ENCODE data around the gene ENHO. TPM values are rescaled to one million over a fixed set of nuclear protein-coding genes. Genes with fewer than 3 reads are reported as not detected.

The ENHO gene
- total RNA-seq, 1 donor, result not detected

DNA sequence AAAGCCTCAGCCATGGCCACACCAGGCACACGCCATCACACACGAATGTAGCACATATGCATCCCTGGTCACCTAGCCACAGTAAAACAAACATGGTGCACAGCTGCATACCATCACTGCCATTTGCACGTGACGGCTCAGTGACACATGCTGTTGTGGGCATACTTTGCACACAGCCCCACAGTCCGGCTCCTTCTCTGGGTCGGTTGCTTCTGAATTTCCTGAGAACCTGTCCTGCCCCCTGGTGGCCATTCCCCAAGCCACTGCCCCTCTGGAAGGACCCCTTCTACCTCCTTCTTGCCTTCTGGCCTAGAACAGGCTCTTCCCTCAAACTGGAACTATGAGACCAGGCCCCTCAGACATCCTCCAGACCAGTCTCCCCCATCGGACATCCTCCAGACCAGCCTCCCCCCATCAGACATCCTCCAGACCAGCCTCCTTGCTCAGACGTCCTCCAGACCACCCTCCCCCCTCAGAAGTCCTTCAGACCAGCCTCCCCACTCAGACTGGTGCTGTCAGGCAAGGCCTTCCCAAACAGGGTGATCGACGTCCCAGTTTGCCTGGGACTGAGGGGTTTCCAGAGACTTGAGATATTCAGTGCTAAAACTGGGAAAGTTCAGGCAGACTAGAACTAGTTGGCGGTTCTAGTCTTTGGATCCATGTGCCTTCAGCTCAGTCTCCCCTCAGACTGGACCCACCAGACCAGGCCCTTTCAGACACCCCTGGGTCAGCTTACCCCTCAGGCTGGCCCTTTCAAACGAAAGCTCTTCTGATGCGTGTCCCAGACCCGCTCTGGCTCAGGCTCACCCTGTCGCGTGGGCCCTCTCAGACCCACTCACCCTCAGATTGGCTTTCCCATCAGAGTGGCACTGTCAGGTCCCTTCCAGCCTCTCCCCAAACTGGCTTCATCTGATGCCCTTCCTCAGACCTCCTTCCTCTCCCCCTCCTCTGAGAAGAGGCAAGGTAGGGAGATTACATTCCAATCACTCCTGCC is 24.3 kb upstream of the ENHO start:
- no peak overlapping the region for H3K4me3 ChIP-seq (ENCODE audit: low read depth, low read length)
- peak; percentile 74 for DNase-seq (ENCODE audit: low read depth)
- TF ChIP-seq, protein P1, sequence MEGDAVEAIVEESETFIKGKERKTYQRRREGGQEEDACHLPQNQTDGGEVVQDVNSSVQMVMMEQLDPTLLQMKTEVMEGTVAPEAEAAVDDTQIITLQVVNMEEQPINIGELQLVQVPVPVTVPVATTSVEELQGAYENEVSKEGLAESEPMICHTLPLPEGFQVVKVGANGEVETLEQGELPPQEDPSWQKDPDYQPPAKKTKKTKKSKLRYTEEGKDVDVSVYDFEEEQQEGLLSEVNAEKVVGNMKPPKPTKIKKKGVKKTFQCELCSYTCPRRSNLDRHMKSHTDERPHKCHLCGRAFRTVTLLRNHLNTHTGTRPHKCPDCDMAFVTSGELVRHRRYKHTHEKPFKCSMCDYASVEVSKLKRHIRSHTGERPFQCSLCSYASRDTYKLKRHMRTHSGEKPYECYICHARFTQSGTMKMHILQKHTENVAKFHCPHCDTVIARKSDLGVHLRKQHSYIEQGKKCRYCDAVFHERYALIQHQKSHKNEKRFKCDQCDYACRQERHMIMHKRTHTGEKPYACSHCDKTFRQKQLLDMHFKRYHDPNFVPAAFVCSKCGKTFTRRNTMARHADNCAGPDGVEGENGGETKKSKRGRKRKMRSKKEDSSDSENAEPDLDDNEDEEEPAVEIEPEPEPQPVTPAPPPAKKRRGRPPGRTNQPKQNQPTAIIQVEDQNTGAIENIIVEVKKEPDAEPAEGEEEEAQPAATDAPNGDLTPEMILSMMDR (IDR thresholded peaks at IDR 0.05; ENCODE audit: insufficient read depth, low read length), result peak; percentile 76

- DNase-seq (ENCODE audit: low read depth), result no peak
- no peak overlapping the region for H3K4me3 ChIP-seq (ENCODE audit: low read depth, low read length)
- TF ChIP-seq, protein P1 (IDR thresholded peaks at IDR 0.05; ENCODE audit: insufficient read depth, low read length), result no peak
Measured at GRCh38 chr9:34546102-34546833, 23.5 kb upstream of the ENHO start.

DNA sequence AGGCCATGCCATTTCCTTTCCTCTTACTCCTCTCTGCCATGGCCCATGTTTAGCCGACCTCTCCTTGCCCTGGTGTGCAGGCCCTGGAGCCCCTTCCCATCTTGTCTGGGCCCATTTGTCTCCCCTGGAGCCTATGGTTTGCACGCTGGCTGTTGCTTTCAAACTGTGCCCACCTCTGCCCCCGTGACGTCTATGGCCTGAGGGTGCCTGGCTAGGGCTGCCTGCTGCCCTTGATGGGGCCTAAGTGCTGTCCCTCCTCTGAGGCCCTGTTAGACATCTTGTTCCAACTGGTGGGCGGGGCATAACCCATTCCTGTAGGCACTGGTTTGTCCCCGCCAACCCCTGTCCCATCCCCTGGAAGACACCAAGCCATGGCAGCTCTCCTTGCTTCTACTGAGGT is 22.7 kb upstream of the ENHO start:
- TF ChIP-seq, protein P1 (IDR thresholded peaks at IDR 0.05; ENCODE audit: insufficient read depth, low read length), result no peak
- DNase-seq (ENCODE audit: low read depth), result no peak

DNA sequence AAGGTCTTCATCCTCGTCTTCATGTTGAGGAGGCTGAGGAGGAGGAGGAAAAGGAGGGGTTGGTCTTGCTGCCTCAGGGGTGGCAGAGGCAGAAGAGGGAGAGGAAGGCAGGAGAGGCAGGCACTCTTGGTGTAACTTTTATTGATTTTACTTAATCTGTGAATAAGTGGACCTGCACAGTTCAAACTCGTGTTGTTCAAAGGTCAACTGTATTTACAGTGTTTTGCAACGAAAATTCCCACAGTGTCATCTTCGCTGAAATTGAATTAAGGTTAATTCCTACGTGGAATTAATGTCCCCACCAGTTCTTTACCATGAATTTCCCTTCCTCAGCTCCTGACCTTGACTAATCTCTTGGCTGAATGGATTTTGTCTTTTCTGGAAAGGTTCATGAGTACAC is 21.2 kb upstream of the ENHO start:
- TF ChIP-seq, protein P1 (IDR thresholded peaks at IDR 0.05; ENCODE audit: insufficient read depth, low read length), result no peak
- DNase-seq (ENCODE audit: low read depth), result no peak

More for the DNA sequence above, 22.7 kb upstream of the ENHO start:
- H3K4me3 ChIP-seq (ENCODE audit: low read depth, low read length), result no peak overlapping the region

GRCh38 chr9:34541540-34541939 is 18.8 kb upstream of the ENHO start:
- TF ChIP-seq, protein P1 (IDR thresholded peaks at IDR 0.05; ENCODE audit: insufficient read depth, low read length), result no peak
- H3K4me3 ChIP-seq (ENCODE audit: low read depth, low read length), result no peak overlapping the region
- no peak for DNase-seq (ENCODE audit: low read depth)

More for the DNA sequence above, 21.2 kb upstream of the ENHO start:
- H3K4me3 ChIP-seq (ENCODE audit: low read depth, low read length), result no peak overlapping the region

GRCh38 chr9:34540827-34541226 is 18.0 kb upstream of the ENHO start:
- DNase-seq (ENCODE audit: low read depth), result peak; percentile 51

More at GRCh38 chr9:34540827-34541226, 18.0 kb upstream of the ENHO start:
- H3K4me3 ChIP-seq (ENCODE audit: low read depth, low read length), result no peak overlapping the region
- TF ChIP-seq, protein P1 (IDR thresholded peaks at IDR 0.05; ENCODE audit: insufficient read depth, low read length), result peak; percentile 16
